RPMI8226 (cell line): Measurements from ENCODE around the gene ARPC1A.
"Not testable (repeated sequence)": the region's sequence is repeated elsewhere in the genome, so short reads cannot be mapped to it uniquely, and the experiment has no call there.

Experiments
- DNase-seq: peaks from one replicate; pipeline ENCODE4 v3.0.0-alpha.2; 2015

Gene ARPC1A

GRCh38 chr7:99325592-99326407 is at the start of gene ARPC1A:
ARPC1A (plus strand) TSS chr7:99325898; CDS start chr7:99333354, 7,456 bp downstream.
- DNase-seq, result peak; percentile 96

- DNase-seq, result peak; percentile 15
These were observed 47.5 kb upstream of the ARPC1A start for GRCh38 chr7:99278180-99278579.

- DNase-seq, result not testable (repeated sequence)
These were observed 41.5 kb upstream of the ARPC1A start for GRCh38 chr7:99284165-99284564.

- no peak for DNase-seq
These were observed 37.7 kb upstream of the ARPC1A start for GRCh38 chr7:99287779-99288534.

- DNase-seq, result no peak
These were observed 36.5 kb upstream of the ARPC1A start for GRCh38 chr7:99289185-99289584.

GRCh38 chr7:99290148-99290547 is 35.5 kb upstream of the ARPC1A start:
- not testable (repeated sequence) for DNase-seq

GRCh38 chr7:99290980-99291607 is 34.6 kb upstream of the ARPC1A start:
- no peak for DNase-seq

- no peak for DNase-seq
These were observed 33.6 kb upstream of the ARPC1A start for GRCh38 chr7:99292127-99292526.

- no peak for DNase-seq
These were observed 32.5 kb upstream of the ARPC1A start for GRCh38 chr7:99293167-99293566.

- DNase-seq, result no peak
These were observed 32.0 kb upstream of the ARPC1A start for GRCh38 chr7:99293650-99294049.

- no peak for DNase-seq
These were observed 29.2 kb upstream of the ARPC1A start for GRCh38 chr7:99296471-99296870.

- DNase-seq, result no peak
These were observed 24.2 kb upstream of the ARPC1A start for GRCh38 chr7:99301496-99301895.

GRCh38 chr7:99305473-99306260 is 20.0 kb upstream of the ARPC1A start:
- no peak for DNase-seq

- no peak for DNase-seq
These were observed 17.1 kb upstream of the ARPC1A start for GRCh38 chr7:99308461-99309074.

- DNase-seq, result no peak
These were observed 16.6 kb upstream of the ARPC1A start for GRCh38 chr7:99309111-99309510.

GRCh38 chr7:99310004-99310403 is 15.7 kb upstream of the ARPC1A start:
- no peak for DNase-seq

- DNase-seq, result no peak
These were observed 14.0 kb upstream of the ARPC1A start for GRCh38 chr7:99311702-99312101.

GRCh38 chr7:99312316-99313203 is 13.1 kb upstream of the ARPC1A start:
- peak; percentile 81 for DNase-seq

- no peak for DNase-seq
These were observed 12.5 kb upstream of the ARPC1A start for GRCh38 chr7:99313204-99313573.

GRCh38 chr7:99314504-99314903 is 11.2 kb upstream of the ARPC1A start:
- DNase-seq, result no peak

GRCh38 chr7:99320371-99320770 is 5.3 kb upstream of the ARPC1A start:
- no peak for DNase-seq
